GM12875 (cell line): Measurements from ENCODE around the gene ARMC6.

ENCODE experiments used
- H3K4me3 ChIP-seq: one replicate; pipeline ENCODE4 v1.5.1; 2011; ENCODE audit warnings: low read depth, low read length, control low read depth
- CTCF ChIP-seq: IDR thresholded peaks from 2 replicates; pipeline ENCODE4 v1.5.1; 2011; ENCODE audit warnings: low read depth, mild to moderate bottlenecking, control low read depth, inconsistent platforms, low read length, moderate library complexity, borderline replicate concordance; ENCODE audit not compliant: insufficient read depth

The ARMC6 gene

GRCh38 chr19:19057720-19058119, 24.3 kb downstream of the ARMC6 start:
- H3K4me3 ChIP-seq, result no peak overlapping the region
- TF ChIP-seq CTCF, result no peak

- H3K4me3 ChIP-seq, result no peak overlapping the region
- TF ChIP-seq CTCF, result no peak
These were observed 25.8 kb downstream of the ARMC6 start for GRCh38 chr19:19059018-19059836.

DNA sequence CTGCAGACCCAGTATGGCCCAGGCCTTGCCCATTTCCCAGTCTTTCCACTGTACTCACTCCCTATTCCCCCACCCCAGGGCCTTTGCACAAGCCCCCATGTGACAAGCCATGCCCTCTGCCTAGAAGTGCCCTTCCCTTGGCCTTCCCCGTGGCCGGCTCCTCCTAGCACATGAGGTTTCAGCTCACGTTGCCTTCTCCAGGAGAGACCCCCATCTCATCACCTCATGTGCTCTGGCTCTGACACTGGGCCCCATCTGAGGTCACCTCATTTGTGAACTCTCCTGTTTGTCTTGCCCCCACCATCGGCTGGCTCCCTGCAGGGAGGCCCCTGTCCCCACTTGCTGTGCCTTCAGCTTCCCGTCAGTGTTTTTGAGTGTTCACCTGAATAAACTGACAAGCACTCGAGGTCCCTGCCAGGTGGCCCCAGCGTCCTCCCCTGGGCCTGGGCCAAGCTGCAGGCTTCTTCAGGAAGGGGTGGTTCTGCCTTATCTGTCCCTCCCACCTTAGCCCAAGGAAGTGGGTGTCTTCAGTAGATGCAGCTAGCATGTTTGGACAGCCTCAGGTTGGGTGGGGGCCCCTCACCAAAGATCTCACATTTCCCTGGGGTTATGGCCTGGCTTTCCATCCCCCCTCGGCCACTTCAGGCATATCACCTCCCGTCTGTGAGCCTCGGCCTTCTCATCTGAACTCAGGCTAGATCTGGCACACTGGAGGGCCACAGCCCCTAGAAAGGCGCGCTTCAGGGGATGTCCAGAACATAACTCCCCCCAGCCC, 26.6 kb downstream of the ARMC6 start:
- TF ChIP-seq CTCF, result no peak
- no peak overlapping the region for H3K4me3 ChIP-seq

- H3K4me3 ChIP-seq, result no peak overlapping the region
- no peak for TF ChIP-seq CTCF
These were observed 28.1 kb downstream of the ARMC6 start for GRCh38 chr19:19061506-19061905.

- no peak for TF ChIP-seq CTCF
- H3K4me3 ChIP-seq, result no peak overlapping the region
These were observed 29.2 kb downstream of the ARMC6 start for GRCh38 chr19:19062454-19063182.

DNA sequence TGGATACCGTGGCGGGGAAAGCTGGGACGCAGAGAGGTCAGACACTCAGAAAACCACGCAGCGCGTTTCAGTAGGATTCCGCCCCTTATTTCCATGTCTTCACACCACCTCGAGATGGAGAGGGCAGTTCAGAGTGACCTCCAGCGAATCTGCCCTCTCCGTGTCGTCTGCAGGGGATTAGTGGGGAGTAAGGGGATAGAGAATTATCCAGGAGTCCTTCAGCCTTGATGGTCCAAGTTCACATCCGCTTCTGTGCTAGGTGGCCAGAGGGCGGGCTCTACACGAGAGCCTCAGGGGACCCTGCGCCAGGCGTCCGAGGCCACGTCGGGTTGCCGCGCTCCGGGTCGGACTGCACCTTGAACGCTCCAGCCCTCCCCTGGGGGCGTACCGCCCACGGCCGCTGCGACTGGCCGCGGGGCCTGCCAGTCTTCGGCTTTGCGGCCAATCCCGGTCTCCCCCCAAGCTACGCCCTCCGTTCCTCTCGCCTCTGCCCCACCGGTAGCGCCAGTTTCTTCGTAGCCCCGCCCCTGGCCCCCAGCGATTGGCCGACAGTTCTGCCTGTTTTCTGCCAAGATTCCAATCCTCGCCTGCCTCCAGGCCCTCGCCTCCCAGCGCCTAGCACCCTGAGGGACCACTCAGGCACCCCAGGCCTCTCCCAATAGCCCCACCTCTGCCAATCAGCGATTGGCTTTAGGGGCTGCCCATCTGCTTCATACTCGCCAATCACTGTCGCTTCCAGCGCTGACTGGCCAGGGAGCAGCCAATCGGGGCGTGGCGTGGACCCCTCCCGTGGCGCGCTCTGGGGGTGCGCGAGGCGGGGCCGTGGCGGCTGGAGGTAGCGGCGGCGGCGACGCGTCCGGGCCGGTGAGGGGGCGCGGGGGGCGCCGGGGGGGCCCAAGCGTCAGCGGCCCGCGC, 30.0 kb downstream of the ARMC6 start, which contains the start of gene SLC25A42:
SLC25A42 (plus strand) TSS at position 812 of the 915 bp plus-strand sequence. CDS start 32,131 bp downstream, outside the sequence.
- no peak for TF ChIP-seq CTCF
- peak within 1 kb of the TSS; percentile 62 for H3K4me3 ChIP-seq
